Hematopoietic multipotent progenitor cell treated with erythropoietin and hydrocortisone succinate and interleukin-3 and kit ligand, for 6 days (in vitro differentiated cells): ENCODE data around the gene HMG20B.
"Not testable (repeated sequence)": the region's sequence is repeated elsewhere in the genome, so short reads cannot be mapped to it uniquely, and the experiment has no call there.

ENCODE experiments used
- DNase-seq: peaks from one replicate; pipeline ENCODE4 v3.0.0-alpha.2; 2015

The HMG20B gene

GRCh38 chr19:3556978-3557460, 15.7 kb upstream of the HMG20B start:
- peak; percentile 46 for DNase-seq

DNA sequence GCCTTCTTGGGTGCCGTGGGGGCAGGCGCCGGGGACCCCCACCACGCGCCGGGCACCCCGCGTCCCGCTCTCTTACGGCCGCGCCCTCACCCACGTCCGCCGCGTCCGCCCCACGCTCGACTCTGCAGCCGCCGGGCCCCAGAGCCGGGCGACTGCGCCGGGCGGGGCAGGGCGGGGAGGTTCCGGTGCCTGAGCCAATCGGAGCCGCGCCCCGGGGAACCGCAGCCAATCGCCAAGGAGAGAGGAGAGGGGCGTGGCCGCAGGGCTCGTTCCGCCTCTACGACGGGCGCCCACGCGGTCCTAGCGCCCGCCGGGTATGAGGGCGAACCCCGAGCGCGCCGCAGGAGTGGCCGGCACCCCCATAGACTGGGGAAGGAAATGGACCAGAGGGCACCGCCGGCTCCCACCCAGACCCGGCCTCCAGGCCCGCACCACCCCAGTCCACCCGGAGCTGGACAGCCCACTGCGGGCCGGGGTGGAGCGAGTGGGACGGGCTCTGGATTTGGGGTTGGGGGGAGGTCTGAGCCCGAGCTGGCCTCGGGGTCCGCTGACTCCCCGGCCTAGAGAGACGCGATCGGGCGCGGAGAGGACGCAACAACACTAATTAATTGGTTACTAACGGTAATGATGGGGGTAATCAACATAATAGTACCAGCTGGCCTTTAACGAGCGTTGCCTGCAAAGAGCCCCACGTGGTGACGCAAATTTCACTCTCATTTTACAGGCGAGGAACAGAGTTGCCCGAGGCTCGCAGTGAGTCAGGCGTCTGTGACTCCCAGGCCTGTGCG, 15.1 kb upstream of the HMG20B start, which contains the start of gene MFSD12:
TSS of gene MFSD12 (minus strand) at position 126 of the 788 bp plus-strand sequence. CDS start 183 bp downstream, outside the sequence.
- peak; percentile 98 for DNase-seq

GRCh38 chr19:3563709-3564524, 8.8 kb upstream of the HMG20B start:
- DNase-seq = no peak

GRCh38 chr19:3565139-3565538, 7.6 kb upstream of the HMG20B start:
- no peak for DNase-seq

GRCh38 chr19:3570042-3570441, 2.7 kb upstream of the HMG20B start:
- DNase-seq = not testable (repeated sequence)

DNA sequence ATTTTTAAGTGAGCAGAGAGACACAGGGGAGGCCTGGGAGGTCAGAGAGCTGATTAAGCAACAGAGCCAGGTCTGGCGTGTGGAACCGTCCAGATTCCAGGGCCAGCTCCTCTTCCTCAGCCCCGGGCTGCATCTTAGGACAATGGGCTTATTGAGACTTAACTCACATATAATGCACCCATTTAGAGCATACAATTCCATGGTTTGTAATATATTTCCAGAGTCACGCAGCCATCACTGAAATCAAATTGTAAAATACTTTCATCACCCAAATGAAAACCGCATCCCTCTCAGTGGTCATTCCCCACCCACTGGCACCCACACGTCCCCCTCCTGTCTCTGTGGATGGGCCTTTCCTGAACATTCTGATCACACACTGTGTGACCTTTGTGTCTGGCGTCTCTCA, 2.1 kb upstream of the HMG20B start:
- no peak for DNase-seq

DNA sequence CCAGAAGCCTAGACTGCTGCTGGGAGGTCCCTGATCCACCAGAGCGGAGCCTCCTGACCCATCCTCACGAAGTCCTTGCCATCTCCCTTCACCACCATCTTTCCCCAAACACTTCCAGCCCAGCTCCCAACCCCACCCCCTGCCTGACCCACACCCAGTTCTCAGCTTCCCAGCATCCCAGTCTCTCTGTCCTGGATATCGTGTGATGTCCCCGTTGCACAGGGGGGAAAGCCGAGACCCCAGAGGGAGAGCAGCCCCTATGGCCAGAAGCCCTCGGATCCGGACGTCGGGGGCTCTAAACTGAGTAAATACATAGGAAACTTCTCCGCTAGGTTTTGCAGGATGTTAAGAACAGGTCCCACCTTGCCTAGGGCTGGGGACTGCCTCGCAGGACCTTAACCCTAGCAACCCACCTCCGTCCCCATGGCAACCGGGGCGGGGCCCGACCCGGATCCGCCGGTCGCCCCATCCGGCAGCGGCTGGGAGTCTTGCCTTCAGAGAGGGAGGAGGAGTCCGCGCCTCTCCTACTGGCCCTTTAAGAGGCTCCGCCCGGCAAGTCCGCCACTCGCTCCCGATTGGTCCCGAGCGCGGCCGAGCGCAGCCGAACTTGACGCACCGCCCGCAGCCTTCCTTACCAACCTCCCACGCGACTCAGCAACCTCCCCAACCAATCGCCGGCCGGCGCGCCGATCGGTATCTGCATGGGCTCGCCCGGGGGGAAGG, 451 bp upstream of the HMG20B start:
- DNase-seq = peak; percentile 99

- DNase-seq = peak; percentile 51
These were observed 566 bp downstream of the HMG20B start for GRCh38 chr19:3573162-3573857.

DNA sequence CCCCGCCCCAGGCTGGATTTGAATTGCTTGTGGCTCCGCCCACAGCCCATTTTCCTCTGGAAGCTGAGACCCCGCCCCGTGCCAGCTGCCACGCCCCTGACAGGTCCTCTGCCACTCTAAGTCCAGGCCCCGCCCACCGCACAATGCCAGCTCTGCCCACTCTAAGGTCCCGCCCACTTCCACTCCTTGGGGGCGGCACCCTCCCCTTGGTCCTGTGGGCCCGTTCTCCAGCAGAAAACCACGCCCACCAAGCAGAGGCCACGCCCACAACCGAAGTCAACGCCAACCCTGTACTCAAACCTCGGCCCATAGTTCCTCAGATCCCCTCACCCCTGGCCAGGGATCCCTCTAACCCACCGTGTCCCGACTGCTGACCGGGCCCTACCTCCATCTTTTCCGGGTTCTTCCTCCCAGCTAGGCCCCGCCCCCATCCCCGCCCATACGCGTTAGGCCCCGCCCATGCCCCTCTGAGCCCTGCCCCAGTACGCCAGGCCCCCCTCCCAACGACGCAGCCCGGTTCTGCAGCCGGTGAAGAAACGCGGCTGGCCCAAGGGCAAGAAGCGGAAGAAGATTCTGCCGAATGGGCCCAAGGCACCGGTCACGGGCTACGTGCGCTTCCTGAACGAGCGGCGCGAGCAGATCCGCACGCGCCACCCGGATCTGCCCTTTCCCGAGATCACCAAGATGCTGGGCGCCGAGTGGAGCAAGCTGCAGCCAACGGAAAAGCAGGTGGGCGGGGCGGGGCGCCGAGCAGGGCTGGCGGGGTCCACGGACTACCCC, 1.3 kb downstream of the HMG20B start:
- DNase-seq = peak; percentile 100

- peak; percentile 36 for DNase-seq
These were observed 2.6 kb downstream of the HMG20B start for GRCh38 chr19:3575260-3575741.

- no peak for DNase-seq
These were observed 3.4 kb downstream of the HMG20B start for GRCh38 chr19:3575949-3576673.

DNA sequence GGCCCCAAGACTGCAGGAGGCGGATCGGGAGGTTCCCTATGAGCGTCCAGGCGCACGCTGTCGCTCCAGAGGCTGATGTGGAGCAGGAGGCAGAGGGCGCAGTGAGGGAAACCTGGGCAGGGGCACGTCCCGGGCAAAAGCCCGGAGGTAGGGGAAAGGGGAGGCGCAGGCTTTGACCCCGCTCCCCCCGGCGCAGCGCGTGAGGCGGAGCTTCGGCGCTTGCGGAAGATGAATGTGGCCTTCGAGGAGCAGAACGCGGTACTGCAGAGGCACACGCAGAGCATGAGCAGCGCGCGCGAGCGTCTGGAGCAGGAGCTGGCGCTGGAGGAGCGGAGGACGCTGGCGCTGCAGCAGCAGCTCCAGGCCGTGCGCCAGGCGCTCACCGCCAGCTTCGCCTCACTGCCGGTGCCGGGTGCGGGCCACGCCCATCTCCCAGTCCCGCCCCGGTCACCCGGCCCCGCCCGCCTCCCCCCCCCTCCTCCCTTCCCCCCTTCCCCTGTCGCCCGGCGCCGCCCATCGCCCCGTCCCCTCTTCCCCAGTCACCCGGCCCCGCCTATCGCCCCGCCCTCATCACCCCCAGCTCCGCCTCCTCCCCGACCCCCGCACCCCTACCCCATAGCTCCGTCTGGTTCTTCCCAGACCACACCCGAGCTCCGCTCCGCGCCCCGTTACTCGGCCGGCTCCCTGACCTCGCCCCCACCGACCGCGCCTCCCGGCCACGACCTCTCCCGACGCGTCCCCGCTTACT, 4.1 kb downstream of the HMG20B start:
- DNase-seq = peak; percentile 73

DNA sequence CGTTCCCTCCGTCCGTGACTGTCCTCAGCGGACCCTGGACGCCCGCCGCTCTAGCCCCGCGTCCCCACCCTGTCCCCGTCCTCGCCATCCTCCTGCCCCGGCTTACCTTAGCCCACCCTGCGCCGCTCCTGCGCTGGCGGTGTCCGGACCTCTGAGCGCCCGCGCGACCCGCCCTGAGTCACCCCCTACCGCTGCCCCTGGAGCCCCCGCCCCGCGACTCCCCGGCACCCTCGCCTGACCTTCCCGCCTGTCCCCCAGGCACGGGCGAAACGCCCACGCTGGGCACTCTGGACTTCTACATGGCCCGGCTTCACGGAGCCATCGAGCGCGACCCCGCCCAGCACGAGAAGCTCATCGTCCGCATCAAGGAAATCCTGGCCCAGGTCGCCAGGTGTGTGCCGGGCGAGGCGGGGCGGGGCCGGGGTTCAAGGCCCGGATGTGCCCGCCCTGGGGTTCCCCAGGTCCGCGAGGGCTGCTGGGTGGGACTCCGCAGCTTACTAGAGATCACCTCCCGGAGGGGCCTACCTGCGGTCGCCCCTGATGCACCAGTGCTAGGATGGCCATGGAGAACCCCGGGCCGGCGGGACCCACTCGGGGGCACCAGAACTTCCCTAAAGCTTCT, 5.1 kb downstream of the HMG20B start:
- no peak for DNase-seq

GRCh38 chr19:3578390-3578789, 5.6 kb downstream of the HMG20B start:
- DNase-seq = no peak

- no peak for DNase-seq
These were observed 7.6 kb downstream of the HMG20B start for GRCh38 chr19:3580156-3580934.

DNA sequence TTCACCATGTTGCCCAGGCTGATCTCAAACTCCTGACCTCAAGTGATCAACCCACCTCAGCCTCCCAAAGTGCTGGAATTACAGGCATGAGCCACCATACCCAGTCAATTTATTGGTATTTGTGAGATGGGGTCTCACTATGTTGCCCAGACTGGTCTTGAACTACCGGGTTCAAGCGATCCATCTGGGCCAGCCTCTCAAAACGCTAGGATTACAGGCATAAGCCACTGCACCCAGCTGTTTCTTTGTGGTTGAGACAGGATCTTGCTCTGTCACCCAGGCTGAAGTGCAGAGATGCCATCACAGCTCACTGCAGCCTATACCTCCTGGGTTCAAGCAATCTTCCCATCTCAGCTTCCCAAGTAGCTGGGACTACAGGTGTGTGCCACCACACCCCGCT, 9.0 kb downstream of the HMG20B start:
- not testable (repeated sequence) for DNase-seq

- not testable (repeated sequence) for DNase-seq
These were observed 11.5 kb downstream of the HMG20B start for GRCh38 chr19:3584036-3584802.
